Activated CD4-positive, alpha-beta T cell treated with anti-CD3 and anti-CD28 coated beads, Interleukin-2, amount 50 U/mL, for 16 hours (primary cell): Measurements from ENCODE around the gene TMOD1.

Source experiments
- DNase-seq: peaks from one replicate; pipeline ENCODE4 v3.0.0-alpha.2; 2020

The TMOD1 gene

DNA sequence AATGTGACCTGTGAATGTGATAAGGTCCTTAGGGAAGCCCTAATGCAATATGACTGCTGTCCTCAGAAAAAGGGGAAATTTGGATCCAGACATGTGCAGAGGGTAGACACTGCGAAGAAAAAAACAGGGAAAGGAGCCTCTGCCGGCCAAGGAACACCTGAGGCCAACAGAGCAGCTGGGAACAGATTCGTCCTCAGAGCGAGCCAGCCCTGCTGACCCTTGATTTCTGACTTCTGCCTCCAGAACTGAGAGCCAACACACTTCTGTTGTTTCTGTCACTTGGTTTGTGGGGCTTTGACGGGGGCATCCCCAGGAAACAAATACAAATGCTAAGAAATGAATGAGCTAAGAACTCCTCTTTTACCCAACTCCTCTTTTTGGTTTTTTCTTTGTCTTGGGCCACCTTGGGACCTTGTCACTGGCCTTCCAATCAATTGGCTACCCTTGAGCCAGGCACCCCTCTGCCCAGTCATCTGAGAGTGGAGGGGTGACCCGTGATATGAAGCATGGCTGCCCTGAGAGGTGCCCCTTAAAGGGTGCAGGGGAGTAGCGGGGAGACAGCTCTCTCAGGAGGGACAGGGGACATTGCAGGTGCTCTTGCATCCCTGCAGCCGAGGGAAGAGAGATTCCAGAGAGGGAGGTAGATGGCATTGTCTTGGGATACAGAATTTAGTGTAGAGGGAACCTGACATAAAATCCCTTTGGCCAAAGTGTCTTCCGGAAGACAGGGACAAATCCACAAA lies 16.9 kb downstream of the TMOD1 start:
- DNase-seq, result no peak

DNA sequence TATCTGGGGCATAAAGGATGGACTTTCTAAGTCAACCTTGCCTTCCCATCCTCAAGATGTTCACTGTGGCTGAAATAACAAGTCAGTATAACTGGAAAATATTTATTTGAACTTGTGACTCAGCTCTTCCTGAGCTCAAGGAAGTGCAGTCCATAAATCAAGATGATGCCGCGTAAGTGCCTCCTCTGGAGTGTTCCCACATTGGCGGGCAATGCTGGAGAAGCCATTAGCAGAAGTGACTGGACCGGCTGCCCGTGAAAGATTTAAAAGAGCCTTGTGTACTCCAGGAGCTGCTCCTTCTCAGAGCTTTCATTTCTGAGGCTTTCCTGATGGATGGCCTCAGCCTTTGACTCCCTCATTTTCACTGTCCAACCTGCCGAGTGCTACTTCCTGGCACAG lies 17.4 kb downstream of the TMOD1 start:
- no peak for DNase-seq

DNA sequence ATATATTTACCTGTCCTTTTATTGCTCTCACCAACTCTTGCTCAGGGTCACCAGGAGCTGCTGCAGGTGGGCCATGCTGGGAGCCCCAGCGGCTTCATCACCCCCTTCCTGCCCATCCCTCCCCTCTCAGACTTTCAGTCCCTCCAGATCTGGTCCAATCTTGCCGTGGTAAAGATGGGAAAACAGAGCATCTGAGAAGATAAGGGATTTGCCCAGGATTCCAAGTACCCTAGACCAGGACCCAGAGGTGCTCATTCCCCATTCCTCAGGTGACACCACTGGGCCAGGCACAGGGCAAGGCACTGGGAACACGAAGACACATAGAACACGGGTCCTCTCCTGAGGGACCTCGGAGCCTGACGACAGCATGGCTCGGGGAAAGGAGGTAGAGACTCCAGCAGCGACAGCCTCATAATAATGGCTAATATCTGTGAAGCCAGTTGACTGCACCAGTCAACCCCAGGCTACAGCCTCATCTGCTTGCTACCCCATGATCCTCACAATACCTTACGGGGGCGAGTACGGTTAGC lies 18.0 kb downstream of the TMOD1 start:
- DNase-seq, result no peak

DNA sequence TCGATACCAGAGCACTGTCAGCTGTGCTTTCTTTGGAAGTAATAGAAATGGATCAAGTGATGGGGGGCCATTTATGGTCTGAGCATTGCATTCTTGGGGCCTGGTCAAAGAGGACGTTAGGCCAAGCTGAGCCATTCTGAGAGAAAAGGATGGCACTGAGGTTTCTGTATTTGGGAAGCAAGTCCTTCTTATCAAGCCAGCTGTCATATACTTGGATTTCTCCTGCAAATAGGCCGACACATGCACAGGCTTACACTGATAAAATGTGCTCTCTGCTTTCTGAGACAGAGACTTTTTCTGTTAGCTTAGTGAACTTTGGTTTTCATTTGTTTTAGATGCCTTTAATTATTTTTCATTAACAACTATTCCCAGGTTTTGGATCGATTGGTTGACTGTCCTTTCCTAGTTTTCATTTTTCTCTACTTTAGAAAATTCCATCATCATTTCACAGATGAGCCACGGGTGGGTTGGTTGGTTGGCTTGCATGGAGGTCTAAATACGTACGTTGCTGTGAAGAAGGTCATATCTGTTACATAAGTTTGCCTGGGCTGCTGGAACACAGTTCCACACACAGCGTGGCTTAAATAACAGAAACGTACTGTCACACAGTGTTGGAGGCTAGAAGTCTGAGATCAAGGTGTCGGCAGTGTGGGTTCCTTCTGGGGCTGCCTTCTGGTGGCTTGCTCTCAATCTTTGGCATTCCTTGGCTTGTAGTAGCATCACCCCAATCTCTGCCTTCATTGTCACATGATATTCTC lies 20.3 kb downstream of the TMOD1 start:
- no peak for DNase-seq

DNA sequence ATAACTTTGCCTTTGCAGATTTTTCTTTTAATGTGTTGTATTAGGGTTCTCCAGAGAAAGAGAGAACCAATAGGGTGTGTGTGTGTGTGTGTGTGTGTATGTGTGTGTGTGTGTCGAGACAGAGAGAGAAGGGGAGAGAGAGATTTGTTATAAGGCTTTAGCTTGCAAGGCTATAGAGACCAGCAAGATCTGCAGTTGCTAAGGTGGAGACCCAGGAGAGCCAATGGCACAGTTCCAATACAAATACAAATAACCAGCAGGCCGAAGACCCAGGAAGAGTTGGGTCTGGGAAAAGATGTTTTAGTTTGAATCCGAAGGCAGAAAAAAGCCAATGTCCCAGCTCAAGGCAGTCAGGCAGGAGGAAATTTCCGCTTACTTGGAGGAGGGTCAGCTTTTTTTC lies 23.0 kb downstream of the TMOD1 start:
- DNase-seq, result no peak

DNA sequence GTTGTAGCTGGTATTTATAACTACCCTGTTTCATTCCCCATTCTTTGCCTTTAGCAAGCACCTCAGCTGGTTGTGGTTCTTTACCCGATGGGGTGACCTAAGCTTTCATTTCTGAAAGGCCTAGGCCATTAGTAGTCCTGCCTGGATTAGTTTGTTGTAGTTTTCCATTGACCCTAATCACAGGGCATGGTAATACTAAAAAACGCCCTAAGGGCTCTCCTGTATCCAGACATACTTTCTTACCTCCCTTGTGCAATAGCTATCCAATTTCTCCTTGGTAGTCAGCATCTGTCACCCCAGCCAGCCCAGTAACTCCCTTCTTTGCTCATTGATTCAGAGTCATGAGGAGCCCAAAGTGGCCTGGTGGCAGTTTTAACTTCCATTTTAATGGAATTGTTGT lies 24.0 kb downstream of the TMOD1 start:
- DNase-seq, result no peak

DNA sequence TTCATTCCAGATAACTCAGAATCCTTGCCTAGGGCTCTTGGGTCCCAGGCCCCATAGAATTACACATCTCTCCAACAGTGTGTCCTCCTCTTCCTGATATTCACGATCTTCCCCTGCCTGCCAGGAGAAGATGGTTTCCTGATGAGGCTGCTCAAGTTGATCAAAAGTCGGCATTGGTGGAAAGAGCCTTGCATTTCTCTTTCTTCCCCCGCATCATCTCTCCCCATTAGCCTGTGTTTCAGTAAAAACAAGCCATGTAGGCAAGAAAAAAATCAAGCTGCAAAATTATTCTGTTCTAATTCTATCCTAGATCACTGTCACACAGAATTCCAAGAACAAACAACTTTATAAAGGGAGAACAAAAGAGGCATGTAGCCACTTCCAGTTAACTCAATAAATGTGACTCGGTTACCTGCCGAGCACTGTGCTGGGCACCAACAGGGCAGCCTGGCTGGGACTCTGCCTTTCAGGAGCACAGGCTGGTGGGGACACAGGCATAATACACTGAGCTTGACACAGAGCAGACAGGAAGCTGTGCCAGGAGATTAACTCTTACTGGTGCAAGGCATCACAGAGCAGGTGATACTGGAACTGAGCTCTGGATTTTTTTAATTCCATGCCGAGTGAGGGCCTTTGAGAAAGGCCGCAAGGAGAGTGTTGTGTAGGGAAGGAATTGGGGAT lies 25.6 kb downstream of the TMOD1 start:
- DNase-seq, result no peak

DNA sequence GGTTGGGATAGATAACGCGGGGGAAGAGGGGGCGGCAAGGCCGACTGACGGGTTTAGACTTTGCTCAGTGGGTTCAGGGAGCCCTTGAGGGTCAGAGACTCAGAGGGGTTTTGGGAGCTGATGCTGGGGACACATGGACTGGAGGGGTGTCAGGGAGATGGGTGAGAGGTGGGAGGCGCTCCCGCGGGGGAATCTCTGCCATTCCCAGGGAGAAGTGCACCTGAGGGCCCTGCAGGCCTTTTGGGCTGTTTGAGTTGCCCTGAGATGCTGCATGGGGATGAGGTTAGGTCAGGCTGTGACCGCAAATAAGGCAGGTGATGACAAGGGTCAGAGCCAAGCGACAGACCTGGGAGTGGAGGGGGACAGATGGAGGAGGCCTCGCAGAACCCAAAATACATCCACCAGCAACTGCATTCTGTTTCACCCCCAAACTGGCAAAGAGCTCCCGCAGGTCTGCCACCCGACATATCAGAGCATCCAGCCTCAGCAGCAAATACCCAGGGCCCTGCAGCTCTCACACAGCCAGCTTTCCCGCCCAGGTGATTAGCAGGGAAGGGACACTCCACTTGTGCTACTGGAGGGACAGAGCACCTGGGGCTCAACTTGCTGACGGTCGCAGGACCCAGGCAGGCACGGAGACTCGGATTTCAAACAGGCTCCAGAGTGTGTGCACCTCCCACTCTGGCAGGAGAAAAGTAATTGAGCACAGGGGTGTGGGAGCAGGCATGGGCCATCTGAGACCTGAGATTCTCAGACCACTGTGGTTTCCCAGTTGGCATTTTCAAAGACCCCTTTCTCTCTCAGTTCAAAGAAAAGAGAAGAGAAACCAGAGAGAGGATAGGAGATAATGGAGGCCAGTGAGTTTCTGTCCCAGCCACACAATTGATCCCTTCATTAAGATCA lies 26.4 kb downstream of the TMOD1 start:
- DNase-seq, result no peak

DNA sequence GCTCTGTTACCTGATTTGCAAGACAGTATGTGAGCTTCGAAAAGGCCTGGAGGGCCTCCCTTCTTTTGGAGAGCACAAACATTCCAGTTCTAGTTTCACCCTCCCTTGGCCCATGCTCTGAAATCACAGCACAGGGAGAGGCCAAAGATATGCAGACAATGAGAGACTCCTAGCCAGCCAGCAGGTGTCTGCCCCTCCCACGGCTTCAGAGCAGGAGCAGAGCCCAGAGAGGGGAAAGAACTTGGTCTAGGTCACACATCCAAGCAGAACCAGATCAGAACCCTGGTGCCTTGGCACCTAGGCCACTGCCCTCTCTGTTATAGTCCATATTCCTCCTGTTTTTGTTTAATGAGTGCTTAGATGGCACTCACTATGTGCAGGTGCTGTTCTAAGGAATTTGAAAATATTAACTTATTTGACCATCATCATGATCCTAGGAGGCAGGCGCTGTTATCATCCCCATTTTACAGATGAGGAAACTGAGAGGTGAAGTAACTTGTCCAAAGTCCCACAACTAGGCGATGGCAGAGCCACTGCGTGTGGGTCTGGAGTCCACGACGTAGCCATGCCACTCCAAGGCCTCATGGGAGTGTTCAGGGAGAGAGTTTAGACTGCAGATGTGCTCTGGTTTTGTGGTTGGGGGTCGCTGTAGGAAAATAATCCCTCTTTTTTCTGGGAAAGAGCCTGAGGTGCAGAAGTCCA lies 27.2 kb downstream of the TMOD1 start:
- no peak for DNase-seq

DNA sequence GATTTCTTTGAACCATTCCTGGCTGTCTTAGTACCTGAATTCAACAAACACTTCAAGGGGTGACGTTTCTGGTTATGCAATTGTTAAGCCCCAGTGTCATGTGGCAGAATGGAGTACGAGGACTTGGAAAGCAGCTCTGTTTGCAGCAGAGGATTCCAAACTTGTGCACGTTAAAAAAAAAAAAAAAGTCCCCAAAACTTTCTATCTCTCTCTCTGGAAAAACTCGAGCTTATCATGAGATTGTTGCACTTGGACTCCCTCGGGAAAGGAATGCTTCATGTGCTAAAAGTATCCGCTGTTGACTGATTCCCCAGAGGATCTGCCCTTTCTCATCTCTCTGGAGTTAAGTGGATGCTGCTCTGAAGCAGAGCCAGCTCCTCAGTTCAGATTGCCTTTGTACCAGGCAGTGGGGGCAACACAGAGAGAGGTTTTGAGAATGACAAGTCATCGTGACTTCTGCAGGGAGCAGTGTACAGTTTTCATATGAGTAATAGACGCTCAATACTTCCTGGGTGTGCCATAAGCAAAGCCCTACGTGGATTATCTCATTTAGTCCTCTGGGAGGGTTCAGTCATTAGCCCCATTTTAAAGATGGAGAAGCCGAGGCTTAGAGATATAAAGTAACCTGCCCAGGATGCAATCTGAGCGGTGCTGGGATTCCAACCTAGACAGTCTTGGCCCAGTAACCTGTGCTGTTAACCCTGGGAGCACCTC lies 28.1 kb downstream of the TMOD1 start:
- peak; percentile 89 for DNase-seq

DNA sequence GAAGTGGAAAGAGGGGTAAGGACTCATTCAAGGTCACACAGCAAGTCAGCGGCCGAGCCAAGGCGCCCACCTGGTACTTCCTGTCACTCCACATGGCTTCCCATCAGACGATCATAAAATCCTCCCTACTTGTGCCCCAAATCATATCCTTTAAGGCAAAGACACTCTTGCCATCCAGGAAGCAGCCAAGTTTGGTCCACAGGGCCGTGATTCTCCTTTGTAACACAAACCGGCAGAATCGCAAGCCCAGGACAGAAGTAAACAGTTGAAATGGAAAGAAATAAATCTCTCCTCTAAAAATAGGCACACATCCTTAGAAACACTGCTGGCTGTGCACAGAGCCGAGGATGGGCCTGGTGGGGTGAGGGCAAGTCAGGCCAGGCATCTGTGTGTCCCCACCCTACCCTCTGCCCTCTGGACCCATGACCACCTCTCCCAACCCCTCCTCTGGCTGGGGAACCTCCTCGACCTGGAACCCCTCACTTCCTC lies 30.5 kb downstream of the TMOD1 start:
- no peak for DNase-seq

DNA sequence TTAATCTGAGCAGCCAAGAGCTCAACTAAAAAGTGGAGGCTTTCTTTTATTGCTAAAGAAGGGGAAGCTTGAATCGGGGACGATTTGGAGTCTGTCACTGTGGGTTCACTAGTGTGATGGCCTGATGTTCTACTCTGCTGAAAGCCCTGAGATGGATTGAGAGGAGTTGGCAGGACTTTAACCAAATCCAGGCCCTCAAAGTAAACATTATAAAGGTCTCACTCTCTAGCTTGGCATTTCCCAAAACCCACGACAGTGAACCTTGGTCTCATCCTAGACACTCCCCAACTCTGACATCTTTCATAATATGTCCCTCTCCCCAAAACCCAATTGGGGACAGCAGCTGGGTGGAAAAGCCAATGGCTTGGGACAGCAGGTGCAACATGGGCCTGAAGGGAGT lies 32.7 kb downstream of the TMOD1 start:
- DNase-seq, result no peak

DNA sequence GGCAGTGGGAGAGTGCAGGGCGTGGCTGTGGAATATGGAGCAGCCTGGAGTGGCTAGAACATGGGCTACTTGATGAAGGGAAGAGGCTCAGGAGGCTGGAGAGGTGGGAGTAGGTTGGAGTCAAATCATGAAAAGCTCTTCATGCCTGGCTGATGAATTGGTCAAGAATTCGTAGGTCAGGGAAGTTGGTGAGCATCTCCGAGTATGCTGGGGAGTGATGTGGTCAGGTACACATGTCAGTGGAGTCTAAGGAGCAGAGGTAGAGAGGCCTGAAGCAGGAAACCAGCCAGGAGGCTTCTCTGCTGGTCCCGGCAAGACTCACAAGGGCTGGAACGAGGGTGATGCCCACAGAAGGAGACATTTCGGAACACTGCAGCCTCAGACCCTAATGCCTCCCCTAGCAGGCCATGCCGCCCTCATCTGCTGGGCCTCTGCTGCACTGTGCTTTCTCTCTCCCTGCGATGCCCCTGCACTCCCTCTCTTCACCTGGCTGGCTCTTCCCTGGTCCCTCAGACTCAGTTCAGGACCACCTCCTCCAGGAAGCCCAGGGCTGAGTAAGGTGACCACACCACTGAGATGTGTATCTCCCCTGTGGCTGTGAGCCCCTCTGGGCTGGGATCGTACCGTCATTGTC lies 33.6 kb downstream of the TMOD1 start:
- no peak for DNase-seq

DNA sequence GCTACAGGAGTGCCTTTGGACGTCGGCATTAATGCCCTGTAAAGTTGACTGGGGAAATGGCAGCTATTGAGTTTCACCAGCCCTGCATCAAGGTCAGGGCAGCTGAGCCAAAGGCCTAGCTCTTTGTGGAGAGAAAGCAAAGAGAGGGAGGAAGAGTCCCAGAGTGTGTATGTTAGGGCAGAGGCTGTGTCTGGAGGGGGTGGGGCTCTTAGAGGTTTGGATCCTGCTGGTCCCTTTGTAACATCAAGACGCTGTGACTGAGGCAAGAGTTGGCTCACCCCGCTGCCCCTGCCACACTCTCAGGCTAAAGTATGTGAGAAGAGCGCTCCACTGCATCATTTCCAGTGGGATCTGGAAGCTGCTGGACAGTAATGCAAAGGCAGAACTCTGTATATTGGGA lies 34.3 kb downstream of the TMOD1 start:
- no peak for DNase-seq

DNA sequence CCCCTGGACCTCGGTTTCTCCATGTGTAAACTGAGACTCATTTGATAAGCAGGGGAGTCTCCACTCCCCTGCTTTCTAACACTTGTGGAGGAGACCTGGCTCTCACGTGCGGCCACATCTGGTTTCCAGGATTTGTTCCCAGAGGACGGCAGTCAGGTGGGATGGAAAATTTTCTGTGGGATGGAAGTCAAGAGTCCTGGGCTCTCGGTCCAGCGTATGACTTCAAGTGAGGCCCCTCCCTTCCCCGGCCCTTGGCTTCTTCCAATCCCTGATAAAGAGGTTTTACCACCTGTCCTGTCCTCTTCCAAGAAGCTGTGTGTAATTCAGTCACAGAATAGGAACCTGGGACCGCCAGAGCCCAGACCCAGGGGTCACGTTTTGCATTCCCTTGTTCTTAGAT lies 35.0 kb downstream of the TMOD1 start:
- DNase-seq, result no peak

DNA sequence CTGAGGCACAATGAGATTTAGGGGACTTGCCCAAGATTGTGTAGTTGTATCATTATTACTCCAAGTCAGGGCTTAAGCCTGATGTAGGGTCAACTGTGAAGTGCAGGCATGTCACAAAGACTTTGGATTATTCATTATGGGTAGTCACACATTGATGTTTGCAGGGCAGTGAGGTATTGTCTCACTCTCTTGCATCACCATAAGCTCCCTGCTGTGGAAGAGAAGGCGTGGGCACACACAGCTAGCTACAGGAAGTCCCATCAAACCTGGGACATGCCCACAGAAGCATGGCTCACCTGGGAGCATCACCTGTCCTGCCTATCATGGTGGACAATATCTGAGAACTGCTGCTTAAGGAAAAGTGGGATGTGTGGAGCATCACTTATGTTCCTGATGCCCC lies 42.1 kb downstream of the TMOD1 start:
- DNase-seq, result no peak

DNA sequence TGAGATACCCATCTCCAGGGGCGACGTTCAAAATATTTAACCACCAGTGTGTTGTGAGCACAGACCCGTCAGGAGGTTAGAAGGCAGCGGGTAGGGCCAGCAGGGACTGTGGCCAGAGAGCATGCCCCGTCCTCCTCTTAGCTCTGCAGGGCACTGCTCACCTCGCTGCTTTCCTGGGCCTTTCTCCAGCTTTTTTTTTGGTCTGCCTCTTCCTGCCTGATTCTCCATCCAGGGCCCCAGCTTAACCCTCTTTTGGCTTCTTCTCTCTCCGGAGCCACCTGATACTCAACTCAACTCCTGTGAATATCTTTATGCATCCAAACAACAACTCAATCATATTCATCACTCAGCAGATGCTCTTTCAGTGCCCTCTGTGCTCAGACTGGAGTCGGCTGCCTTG lies 44.0 kb downstream of the TMOD1 start:
- no peak for DNase-seq

DNA sequence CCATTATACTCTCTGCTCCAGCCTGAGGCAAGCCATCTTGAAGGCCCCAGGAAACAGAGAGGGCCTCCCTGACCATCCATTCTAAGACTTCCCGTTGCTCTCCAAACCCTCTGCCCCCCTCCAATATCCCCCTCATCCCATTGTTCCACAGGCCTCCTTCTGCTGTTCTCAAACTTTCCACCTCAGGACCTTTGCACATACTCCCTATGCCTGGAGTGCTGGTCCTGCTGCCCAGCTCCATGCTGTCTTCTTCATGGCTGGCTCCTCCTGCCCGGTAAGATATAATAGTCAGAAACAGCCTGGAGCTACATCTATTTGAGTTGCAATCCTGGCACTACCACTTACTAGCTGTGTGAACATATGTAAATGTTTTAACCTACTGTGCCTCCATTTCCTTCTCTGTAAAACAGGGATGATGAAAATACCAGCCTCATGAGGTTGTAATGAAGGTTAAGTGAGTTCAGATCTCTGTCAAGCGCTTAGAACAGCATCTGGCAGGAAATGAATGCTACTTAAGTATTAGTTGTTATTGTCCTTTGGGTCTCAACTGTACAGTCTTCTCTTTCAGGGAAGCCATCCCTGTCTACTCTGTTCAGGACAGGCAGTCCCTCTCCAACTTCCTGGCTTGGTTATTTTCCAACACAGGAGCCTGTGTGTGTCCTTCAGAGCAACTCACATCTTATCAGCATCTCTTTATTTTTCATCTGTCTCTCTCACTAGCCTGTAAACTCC lies 45.8 kb downstream of the TMOD1 start:
- no peak for DNase-seq

DNA sequence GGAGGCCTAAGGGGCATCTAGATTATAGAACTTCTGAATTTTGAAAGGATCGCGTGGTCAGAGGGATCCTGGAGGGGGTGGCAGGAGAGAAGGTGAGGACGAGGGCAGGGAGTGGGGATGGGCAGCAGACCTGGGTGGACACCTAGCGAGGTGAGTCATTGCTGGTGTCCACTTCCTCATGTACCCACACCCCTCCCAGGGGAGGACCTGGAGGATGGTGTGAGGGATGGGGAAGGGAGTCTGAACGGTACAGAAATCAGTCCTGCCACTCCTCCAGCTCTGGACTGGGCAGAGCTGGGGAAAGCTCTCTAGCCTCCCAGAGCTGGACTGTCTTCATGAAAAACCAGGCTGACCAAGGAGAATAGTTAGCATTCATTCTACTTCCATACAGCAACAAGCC lies 46.9 kb downstream of the TMOD1 start:
- DNase-seq, result no peak
